Glutamatergic neuron (in vitro differentiated cells): Measurements from ENCODE around the gene CS. TPM values are rescaled to one million over a fixed set of nuclear protein-coding genes. Genes with fewer than 3 reads are reported as not detected.

Source experiments
- DNase-seq: peaks from one replicate; pipeline ENCODE4 v3.0.0; 2022
- H3K27ac Mint-ChIP-seq: one replicate; pipeline ENCODE4 v1.8.0; 2020; ENCODE audit warnings: mild to moderate bottlenecking, mixed read lengths, inconsistent platforms; ENCODE audit not compliant: unreplicated experiment
- H3K27me3 Mint-ChIP-seq: one replicate; pipeline ENCODE4 v1.8.0; 2020; ENCODE audit warnings: mild to moderate bottlenecking, moderate library complexity, mixed read lengths, inconsistent platforms; ENCODE audit not compliant: unreplicated experiment
- H3K36me3 Mint-ChIP-seq: one replicate; pipeline ENCODE4 v1.8.0; 2020; ENCODE audit warnings: mild to moderate bottlenecking, mixed read lengths, inconsistent platforms; ENCODE audit not compliant: unreplicated experiment
- H3K4me1 Mint-ChIP-seq: one replicate; pipeline ENCODE4 v1.8.0; 2020; ENCODE audit warnings: mild to moderate bottlenecking, low read depth, mixed read lengths, inconsistent platforms; ENCODE audit not compliant: unreplicated experiment
- H3K4me3 Mint-ChIP-seq: one replicate; pipeline ENCODE4 v1.8.0; 2020; ENCODE audit warnings: mild to moderate bottlenecking, mixed read lengths, inconsistent platforms; ENCODE audit not compliant: unreplicated experiment
- H3K9me3 Mint-ChIP-seq: one replicate; pipeline ENCODE4 v1.8.0; 2020; ENCODE audit warnings: mild to moderate bottlenecking, moderate library complexity, mixed read lengths, inconsistent platforms; ENCODE audit not compliant: unreplicated experiment
- total RNA-seq: library from RNA; stranded (reverse); fragmentation: NEBNext Ultra II Directional; extraction: Animal tissue kit (Norgen Biotek cat#: 25700); gene quantifications from one replicate; pipeline ENCODE4 v1.2.1, GENCODE V29; 2021; ENCODE audit not compliant: unreplicated experiment
- TF ChIP-seq, protein P1 (sequence below): fragments of 200-600 bp; sonication (generic); IDR thresholded peaks from one replicate; pipeline ENCODE4 v1.5.0; 2021; ENCODE audit not compliant: partially characterized antibody, unreplicated experiment

Gene CS
- total RNA-seq, 1 donor from 2014 or later: 257 TPM

DNA sequence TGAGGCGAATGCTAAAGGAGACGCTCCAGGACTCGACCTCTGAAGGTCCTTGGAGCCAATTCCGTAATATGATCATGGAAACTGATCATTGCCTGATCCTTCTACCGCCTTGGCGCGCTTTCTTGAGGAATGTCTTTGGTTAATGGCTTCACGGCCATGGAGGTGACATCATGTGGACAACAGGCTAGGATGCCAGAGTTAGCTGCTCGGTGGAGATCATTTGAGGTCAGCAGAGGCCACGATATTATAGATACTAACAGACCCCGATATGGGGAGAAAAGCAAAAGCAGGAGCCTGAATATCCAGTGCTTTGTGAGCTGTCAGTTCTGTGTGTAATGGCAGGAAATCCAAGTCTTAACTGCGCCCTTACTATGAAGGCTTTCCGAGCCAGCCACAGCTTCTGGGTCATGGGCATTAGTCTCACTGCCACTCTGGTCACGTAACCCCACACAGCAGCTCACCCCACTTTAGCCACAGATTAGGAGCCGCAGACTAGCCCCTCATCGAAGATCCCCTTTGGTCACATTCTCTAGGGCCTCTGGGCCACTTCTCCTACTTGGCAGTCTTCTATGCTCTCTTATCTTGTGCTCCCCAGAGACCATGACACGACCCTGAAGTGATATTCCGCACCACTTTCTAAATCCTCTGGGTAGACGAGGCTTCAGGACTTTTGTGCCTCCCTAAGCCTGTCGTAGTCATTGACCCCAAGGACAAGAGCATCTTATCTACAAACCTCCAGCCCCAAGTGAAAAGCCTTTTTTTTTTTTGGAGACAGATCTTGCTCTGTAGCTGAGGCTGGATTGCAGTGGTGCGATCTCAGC is 724 bp upstream of the CS start:
- H3K9me3 Mint-ChIP-seq: peaks cover 14% of the 10 kb centered on the region
- no peaks in the 10 kb centered on the region for H3K36me3 Mint-ChIP-seq

DNA sequence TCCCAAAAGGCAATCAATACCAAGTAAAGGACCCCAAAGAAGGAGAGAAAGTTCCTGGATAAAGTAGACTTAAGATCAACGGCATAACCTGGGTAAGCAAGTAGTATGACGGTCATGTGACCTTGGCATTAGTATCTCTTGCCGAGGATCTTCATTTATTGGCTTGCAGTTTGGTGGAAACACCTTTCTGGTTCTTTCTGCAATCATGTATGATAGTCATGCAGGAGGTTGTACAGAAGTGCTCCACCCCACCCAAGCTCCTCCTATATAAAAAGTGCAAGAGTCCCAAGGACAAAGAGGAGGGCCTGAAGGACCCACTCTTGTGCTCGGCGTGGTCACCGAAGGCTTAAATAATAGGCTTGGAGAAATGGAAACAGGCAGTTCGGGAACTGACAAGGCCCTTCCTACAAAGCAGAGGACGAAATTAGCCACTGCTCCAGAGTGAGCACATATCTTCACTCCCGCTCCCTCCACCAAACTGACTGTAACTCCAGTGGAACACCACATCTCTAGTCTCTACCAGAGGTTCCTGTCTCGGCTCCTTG is 750 bp downstream of the CS start:
- Mint-ChIP-seq H3K36me3 (no peaks in the 10 kb centered on the region), H3K9me3 (peaks cover 12% of the 10 kb centered on the region), H3K27ac (peak overlapping the region; percentile 87), H3K27me3 (peaks cover 2% of the 10 kb centered on the region), H3K4me3 (peak overlapping the region; percentile 95), H3K4me1 (peaks cover 24% of the 10 kb centered on the region)
- TF ChIP-seq, protein P1, sequence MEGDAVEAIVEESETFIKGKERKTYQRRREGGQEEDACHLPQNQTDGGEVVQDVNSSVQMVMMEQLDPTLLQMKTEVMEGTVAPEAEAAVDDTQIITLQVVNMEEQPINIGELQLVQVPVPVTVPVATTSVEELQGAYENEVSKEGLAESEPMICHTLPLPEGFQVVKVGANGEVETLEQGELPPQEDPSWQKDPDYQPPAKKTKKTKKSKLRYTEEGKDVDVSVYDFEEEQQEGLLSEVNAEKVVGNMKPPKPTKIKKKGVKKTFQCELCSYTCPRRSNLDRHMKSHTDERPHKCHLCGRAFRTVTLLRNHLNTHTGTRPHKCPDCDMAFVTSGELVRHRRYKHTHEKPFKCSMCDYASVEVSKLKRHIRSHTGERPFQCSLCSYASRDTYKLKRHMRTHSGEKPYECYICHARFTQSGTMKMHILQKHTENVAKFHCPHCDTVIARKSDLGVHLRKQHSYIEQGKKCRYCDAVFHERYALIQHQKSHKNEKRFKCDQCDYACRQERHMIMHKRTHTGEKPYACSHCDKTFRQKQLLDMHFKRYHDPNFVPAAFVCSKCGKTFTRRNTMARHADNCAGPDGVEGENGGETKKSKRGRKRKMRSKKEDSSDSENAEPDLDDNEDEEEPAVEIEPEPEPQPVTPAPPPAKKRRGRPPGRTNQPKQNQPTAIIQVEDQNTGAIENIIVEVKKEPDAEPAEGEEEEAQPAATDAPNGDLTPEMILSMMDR: no peak
- DNase-seq: no peak

More for the DNA sequence above, 724 bp upstream of the CS start:
- Mint-ChIP-seq H3K27ac (peak overlapping the region; percentile 87), H3K27me3 (peaks cover 2% of the 10 kb centered on the region), H3K4me1 (peaks cover 24% of the 10 kb centered on the region), H3K4me3 (peak overlapping the region; percentile 95)
- DNase-seq: no peak
- TF ChIP-seq, protein P1: no peak

DNA sequence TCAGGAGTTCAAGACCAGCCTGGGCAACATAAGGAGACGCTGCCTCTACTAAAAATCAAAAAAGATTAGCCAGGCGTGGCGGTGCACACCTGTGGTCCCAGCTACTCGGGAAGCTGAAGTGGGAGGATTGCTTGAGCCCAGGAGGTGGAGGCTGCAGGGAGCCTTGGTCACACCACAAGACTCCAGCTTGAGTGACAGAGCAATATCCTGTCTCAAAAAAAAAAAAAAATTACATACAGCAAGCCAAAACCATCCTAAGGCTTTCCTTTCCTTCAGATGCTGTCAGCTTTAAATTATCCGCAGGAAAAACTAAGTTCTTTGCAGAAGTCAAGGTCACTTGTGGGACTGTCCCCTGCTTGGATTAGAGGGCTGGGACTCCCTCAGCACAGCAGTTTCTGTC is 1.3 kb downstream of the CS start:
- peaks cover 24% of the 10 kb centered on the region for H3K4me1 Mint-ChIP-seq
- TF ChIP-seq, protein P1: no peak
- H3K4me3 Mint-ChIP-seq: peak overlapping the region; percentile 95
- no peaks in the 10 kb centered on the region for H3K36me3 Mint-ChIP-seq
- peak overlapping the region; percentile 66 for H3K27ac Mint-ChIP-seq
- H3K27me3 Mint-ChIP-seq: peaks cover 2% of the 10 kb centered on the region
- DNase-seq: no peak
- H3K9me3 Mint-ChIP-seq: peaks cover 12% of the 10 kb centered on the region

DNA sequence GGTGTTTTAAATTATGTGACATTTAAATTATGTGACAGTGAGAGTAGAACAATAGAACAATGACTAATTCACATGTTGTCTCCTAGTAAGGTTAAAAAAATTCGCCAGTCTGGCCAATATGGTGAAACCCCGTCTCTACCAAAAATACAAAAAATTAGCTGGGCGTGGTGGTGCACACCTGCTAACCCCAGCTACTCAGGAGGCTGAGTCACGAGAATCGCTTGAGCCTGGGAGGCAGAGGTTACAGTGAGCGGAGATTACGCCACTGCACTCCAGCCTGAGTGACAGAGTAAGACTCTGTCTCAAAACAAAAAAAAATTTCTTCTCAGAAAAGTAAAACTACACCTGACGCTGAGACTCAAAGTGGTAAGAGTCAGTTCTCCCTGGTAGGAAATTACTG is 2.7 kb downstream of the CS start:
- no peak for DNase-seq
- peaks cover 2% of the 10 kb centered on the region for H3K27me3 Mint-ChIP-seq
- H3K9me3 Mint-ChIP-seq: peaks cover 12% of the 10 kb centered on the region
- no peaks in the 10 kb centered on the region for H3K36me3 Mint-ChIP-seq
- TF ChIP-seq, protein P1: no peak
- peaks cover 24% of the 10 kb centered on the region for H3K4me1 Mint-ChIP-seq
- H3K4me3 Mint-ChIP-seq: peak overlapping the region; percentile 95
- H3K27ac Mint-ChIP-seq: no peak overlapping the region

DNA sequence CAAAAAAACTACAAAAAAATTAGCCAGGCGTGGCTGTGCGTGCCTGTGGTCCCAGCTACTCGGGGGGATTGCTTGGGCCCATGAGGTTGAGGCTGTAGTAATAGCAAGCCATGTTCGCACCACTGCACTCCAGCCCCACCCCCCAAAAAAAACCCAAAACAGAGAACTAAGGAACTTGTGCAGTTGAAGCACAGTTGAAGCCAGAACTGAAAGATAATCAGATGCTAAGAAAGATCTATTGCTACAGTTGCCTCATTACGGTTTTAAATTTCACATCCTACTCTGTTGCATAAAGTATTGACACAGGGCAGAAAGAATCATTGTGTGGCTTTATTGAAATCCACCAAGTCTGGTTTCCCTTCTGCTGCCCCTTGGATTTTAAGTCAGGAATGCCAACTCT is 3.8 kb downstream of the CS start:
- H3K4me3 Mint-ChIP-seq: no peak overlapping the region
- peaks cover 21% of the 10 kb centered on the region for H3K4me1 Mint-ChIP-seq
- DNase-seq: no peak
- H3K27me3 Mint-ChIP-seq: peaks cover 2% of the 10 kb centered on the region
- TF ChIP-seq, protein P1: no peak
- no peaks in the 10 kb centered on the region for H3K36me3 Mint-ChIP-seq
- H3K9me3 Mint-ChIP-seq: peaks cover 12% of the 10 kb centered on the region
- peak overlapping the region; percentile 12 for H3K27ac Mint-ChIP-seq
